Panc1 (cell line): ENCODE measurements around the gene DALRD3. TPM values are rescaled to one million over a fixed set of nuclear protein-coding genes. Genes with fewer than 3 reads are reported as not detected.

Source experiments
- ATAC-seq: fragments of 200-7000 bp; cut with Tn5 transposase; 2 replicates; pipeline ENCODE4 v1.9.1; 2020; ENCODE audit warnings: mild to moderate bottlenecking, moderate library complexity
- BruUV-seq: library from RNA; stranded (reverse); fragments of 400-500 nt; replicated peaks from 2 replicates; lab custom pipeline; 2021; lab: Mats Ljungman, UMichigan
- CTCF ChIA-PET: fragments of 300-600 bp; sonication (Branson Sonifier 250); formaldehyde crosslinking; loops from one replicate; lab custom pipeline; 2022; ENCODE audit warnings: antibody characterized with exemption; lab: Charles Lee
- POLR2A ChIA-PET: fragments of 300-600 bp; sonication (Branson Sonifier 250); formaldehyde crosslinking; loops from one replicate; lab custom pipeline; 2022; ENCODE audit warnings: antibody characterized with exemption; lab: Charles Lee
- DNase-seq: peaks from one replicate; pipeline ENCODE4 v3.0.0-alpha.2; 2010; ENCODE audit warnings: low read depth, low spot score
- H3K27ac ChIP-seq: 2 replicates; pipeline ENCODE4 v1.5.1; 2011; ENCODE audit warnings: mild to moderate bottlenecking, low read length, inconsistent platforms
- H3K27me3 ChIP-seq: fragments of 200-500 bp; sonication (Bioruptor generic); 2 replicates; pipeline ENCODE4 v1.6.0; 2014; ENCODE audit warnings: low read length, inconsistent platforms; ENCODE audit not compliant: control insufficient read depth, insufficient read depth
- H3K36me3 ChIP-seq: fragments of 200-500 bp; sonication (Bioruptor generic); 2 replicates; pipeline ENCODE4 v1.5.1; 2014; ENCODE audit warnings: inconsistent platforms, mild to moderate bottlenecking, low read length, moderate library complexity; ENCODE audit not compliant: control insufficient read depth, insufficient read depth
- H3K4me1 ChIP-seq: 2 replicates; pipeline ENCODE4 v1.5.1; 2011; ENCODE audit warnings: inconsistent platforms, mild to moderate bottlenecking, low read length, moderate library complexity; ENCODE audit not compliant: control insufficient read depth, insufficient read depth
- H3K4me3 ChIP-seq, 2 experiments: 2 replicates each; pipeline ENCODE4 v1.5.1; 2011 to 2012; ENCODE audit warnings: low read depth in 2 of 2, low read length in 2 of 2, mild to moderate bottlenecking in 2 of 2, inconsistent platforms in 1 of 2, moderate library complexity in 1 of 2
- H3K9me3 ChIP-seq: fragments of 200-500 bp; sonication (Bioruptor generic); 2 replicates; pipeline ENCODE4 v1.5.1; 2014; ENCODE audit warnings: low read depth, mild to moderate bottlenecking, inconsistent platforms, low read length, moderate library complexity; ENCODE audit not compliant: control insufficient read depth, insufficient read depth
- CTCF ChIP-seq: fragments of 450-650 bp; IDR thresholded peaks from 2 replicates; pipeline ENCODE4 v1.5.1; 2017; ENCODE audit warnings: mild to moderate bottlenecking
- POLR2AphosphoS5 ChIP-seq: IDR thresholded peaks from 2 replicates; pipeline ENCODE4 v1.6.1; 2012; ENCODE audit warnings: mild to moderate bottlenecking, low read depth, low read length, moderate library complexity
- REST ChIP-seq, 2 experiments: IDR thresholded peaks; 2 replicates each; pipeline ENCODE4 v1.6.1; 2011 to 2012; ENCODE audit warnings: low read depth in 2 of 2, control low read depth in 1 of 2, low read length in 1 of 2, mild to moderate bottlenecking in 1 of 2, moderate library complexity in 1 of 2; ENCODE audit not compliant: insufficient read depth in 1 of 2
- SIN3A ChIP-seq: IDR thresholded peaks from 2 replicates; pipeline ENCODE4 v1.6.1; 2012; ENCODE audit warnings: low read depth, mild to moderate bottlenecking, low read length, moderate library complexity, borderline replicate concordance; ENCODE audit not compliant: insufficient read depth
- TCF7L2 ChIP-seq: IDR thresholded peaks from 2 replicates; pipeline ENCODE4 v1.6.1; 2011; ENCODE audit warnings: mild to moderate bottlenecking, low read depth, low read length, inconsistent platforms
- in situ Hi-C: cut with HindIII; loops from 2 replicates; pipeline ENCODE4 v1.10.0; 2016; ENCODE audit warnings: low sequenced_read_pairs, low pct_unique_long_range_greater_than_20kb
- intact Hi-C: fragments of 100-400 bp; cut with micrococcal nuclease; formaldehyde crosslinking; loops from one replicate; pipeline ENCODE4 v1.10.0; 2022; ENCODE audit not compliant: unreplicated experiment
- total RNA-seq: library from RNA; stranded (reverse); gene quantifications from one replicate; pipeline ENCODE4 v1.2.1, GENCODE V29; 2021; ENCODE audit not compliant: unreplicated experiment

The DALRD3 gene
- total RNA-seq, 1 experiment from 2014 or later: 22.5 TPM

- Histone ChIP-seq H3K4me3 (no peak overlapping the region), H3K9me3 (no peaks in the 10 kb centered on the region), H3K27me3 (no peaks in the 10 kb centered on the region), H3K36me3 (peaks cover 16% of the 10 kb centered on the region; the same call in 1 of the 2 replicates), H3K4me1 (no peaks in the 10 kb centered on the region), H3K27ac (no peak overlapping the region)
- ChIA-PET POLR2A (no interaction called here), CTCF (no interaction called here)
- no peak for ATAC-seq
- BruUV-seq: no TSS peak
- TF ChIP-seq CTCF (no peak), REST (IDR thresholded peaks at IDR 0.05; ENCODE audit: insufficient read depth in 1 of 2, low read depth in 2 of 2, low read length in 1 of 2) (no peak), POLR2AphosphoS5 (no peak), TCF7L2 (no peak), SIN3A (no peak)
- in situ Hi-C loops: no loop called here
- intact Hi-C loops: no loop called here
- no peak for DNase-seq
Observed at GRCh38 chr3:49035281-49035680, 16.9 kb upstream of the DALRD3 start.

GRCh38 chr3:49034650-49035049 is 16.3 kb upstream of the DALRD3 start:
- Histone ChIP-seq H3K4me1 (no peaks in the 10 kb centered on the region), H3K4me3 (no peak overlapping the region), H3K27ac (no peak overlapping the region), H3K27me3 (no peaks in the 10 kb centered on the region), H3K36me3 (peaks cover 16% of the 10 kb centered on the region), H3K9me3 (no peaks in the 10 kb centered on the region)
- BruUV-seq: no TSS peak
- DNase-seq: no peak
- no peak for TF ChIP-seq POLR2AphosphoS5
- TF ChIP-seq SIN3A: no peak
- no peak for TF ChIP-seq CTCF
- no peak for TF ChIP-seq REST (IDR thresholded peaks at IDR 0.05; ENCODE audit: insufficient read depth in 1 of 2, low read depth in 2 of 2, low read length in 1 of 2)
- no peak for TF ChIP-seq TCF7L2
- intact Hi-C loops (no loop called here), in situ Hi-C loops (no loop called here)
- CTCF ChIA-PET: no interaction called here
- no peak for ATAC-seq
- POLR2A ChIA-PET: interaction anchor here (0.6 kb wide), 1 partner anchor 1304 kb away, joined by 6 read pairs; no protein-coding TSS in a partner anchor
